ENCODE data around the gene TPSAB1.

The TPSAB1 gene

GRCh38 chr16:1275791-1276579 lies 35.5 kb downstream of the TPSAB1 start:
- Mint-ChIP-seq H3K27me3 (peaks cover 12% of the 10 kb centered on the region), H3K4me1 (ENCODE audit: low read depth) (no peaks in the 10 kb centered on the region), H3K4me3 (no peak overlapping the region), H3K9me3 (no peaks in the 10 kb centered on the region), H3K27ac (no peak overlapping the region), H3K36me3 (ENCODE audit: low read depth) (no peaks in the 10 kb centered on the region)

DNA sequence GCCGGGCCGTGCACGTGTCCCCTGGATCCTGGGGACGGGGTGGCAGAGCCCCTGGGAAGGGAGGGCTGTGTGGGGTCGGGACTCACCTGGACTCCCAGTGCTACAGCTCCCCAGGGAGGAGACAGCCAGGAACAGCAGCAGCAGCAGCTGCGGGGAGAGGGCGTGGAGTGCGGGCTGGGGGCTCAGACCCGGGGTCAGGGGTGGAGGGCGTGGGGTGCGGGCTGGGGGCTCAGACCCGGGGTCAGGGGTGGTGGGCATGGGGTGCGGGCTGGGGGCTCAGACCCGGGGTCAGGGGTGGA lies 36.0 kb downstream of the TPSAB1 start:
- Mint-ChIP-seq H3K27me3 (peaks cover 12% of the 10 kb centered on the region), H3K9me3 (no peaks in the 10 kb centered on the region), H3K27ac (no peak overlapping the region), H3K4me3 (no peak overlapping the region), H3K4me1 (ENCODE audit: low read depth) (no peaks in the 10 kb centered on the region), H3K36me3 (ENCODE audit: low read depth) (no peaks in the 10 kb centered on the region)

DNA sequence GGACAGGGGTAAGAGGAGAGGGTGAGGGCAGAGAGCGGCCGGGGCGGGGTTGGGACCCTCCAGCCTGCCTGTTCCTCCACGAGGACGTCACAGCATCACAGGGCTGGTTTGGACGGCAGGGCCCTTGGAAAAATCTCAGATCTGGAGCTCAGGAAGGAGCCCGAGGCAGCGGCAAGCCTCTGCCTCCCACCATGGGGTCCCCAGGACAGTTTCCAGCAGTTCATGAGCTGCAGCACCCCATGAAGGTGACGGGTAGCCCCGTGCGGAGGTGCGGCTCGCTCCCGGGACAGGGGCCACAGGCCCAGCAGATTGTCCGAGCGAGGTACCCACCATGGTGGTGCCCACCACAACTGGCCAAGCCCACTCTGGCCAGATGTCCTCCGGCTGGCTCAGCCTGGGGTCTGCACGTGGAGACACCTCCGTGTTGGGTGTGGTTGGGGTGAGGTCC lies 36.7 kb downstream of the TPSAB1 start:
- Mint-ChIP-seq H3K9me3 (no peaks in the 10 kb centered on the region), H3K27ac (no peak overlapping the region), H3K4me1 (ENCODE audit: low read depth) (no peaks in the 10 kb centered on the region), H3K27me3 (peaks cover 12% of the 10 kb centered on the region), H3K36me3 (ENCODE audit: low read depth) (no peaks in the 10 kb centered on the region), H3K4me3 (no peak overlapping the region)

DNA sequence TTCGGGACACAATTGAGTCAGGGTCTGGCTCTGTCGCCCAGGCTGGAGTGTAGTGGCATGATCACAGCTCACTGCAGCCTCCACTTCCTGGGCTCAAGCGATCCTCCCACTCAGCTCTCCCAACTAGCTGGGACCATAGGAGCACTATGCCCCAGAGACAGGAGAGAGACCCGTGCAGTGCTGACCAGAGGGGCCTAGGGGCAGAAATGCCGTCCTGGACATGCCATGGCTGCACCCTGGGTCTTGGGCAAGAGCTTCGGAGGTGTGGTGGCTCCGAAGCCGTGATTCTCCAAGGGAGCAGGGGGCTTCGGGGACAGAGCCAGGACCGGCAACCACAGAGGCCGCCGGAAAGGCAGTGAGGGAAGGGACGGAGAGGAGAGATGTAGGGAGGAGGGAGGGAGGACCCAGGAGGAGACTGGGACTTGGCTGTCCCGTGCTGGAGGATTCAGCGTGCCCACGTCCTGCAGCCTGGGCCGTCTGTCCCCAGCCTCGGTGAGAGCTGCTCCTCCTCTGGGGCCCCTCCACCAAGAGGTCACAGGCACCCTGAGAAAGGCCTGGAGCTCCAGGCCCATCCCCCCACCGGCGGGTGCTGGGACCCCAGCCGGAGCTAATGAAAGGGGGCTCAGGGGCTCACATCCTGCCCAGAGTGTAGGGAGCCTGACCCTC lies 37.2 kb downstream of the TPSAB1 start:
- no peak overlapping the region for H3K27ac Mint-ChIP-seq
- no peaks in the 10 kb centered on the region for H3K4me1 Mint-ChIP-seq (ENCODE audit: low read depth)
- H3K36me3 Mint-ChIP-seq (ENCODE audit: low read depth) = no peaks in the 10 kb centered on the region
- H3K27me3 Mint-ChIP-seq = peaks cover 12% of the 10 kb centered on the region
- no peak overlapping the region for H3K4me3 Mint-ChIP-seq
- no peaks in the 10 kb centered on the region for H3K9me3 Mint-ChIP-seq

- Mint-ChIP-seq H3K9me3 (no peaks in the 10 kb centered on the region), H3K27me3 (peaks cover 7% of the 10 kb centered on the region), H3K36me3 (ENCODE audit: low read depth) (no peaks in the 10 kb centered on the region), H3K27ac (no peak overlapping the region), H3K4me1 (ENCODE audit: low read depth) (no peaks in the 10 kb centered on the region), H3K4me3 (no peak overlapping the region)
Measured at GRCh38 chr16:1278477-1278876, 38.0 kb downstream of the TPSAB1 start.

DNA sequence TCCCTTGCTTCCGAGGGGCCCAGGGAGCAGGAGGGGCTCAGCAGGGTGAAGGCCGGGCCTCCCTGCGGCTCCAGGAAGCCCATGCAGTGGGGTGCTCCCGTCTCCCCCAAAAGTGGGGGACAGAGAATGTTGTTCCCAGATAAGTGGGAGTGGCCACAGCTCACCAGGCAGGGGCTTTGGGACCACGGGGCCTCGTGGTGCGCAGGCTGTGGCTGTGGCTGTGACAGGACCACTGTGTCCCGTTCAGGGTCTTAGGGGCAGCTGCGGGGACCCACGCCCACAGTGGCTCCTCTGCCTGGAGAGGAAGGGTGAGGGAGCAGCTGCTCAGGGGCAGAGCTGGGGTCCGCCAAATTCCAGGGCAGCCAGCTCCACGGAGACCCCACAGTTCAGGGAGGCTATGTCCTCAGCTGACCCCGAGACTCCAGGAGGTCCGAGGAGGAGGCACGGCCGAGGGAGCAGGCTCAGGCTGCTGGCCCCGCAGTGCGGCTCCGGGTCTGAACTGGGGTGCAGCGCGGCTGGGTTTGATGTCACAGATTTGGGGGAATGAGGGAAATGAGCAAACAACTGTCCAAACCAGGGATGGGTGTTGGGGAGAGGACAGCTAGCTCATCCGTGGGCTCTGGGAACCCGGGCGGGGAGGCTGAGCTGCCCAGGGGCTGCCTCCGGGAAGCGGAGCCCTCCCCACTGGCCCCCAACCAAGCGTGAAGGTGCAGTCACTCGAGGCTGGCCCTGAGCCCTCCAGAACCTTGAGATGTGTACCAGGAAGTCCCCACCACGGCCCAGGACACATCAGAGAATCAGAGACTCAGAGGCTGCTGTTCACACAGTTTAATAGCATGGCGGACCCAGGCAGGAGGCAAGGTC lies 38.8 kb downstream of the TPSAB1 start:
- H3K27me3 Mint-ChIP-seq = peaks cover 7% of the 10 kb centered on the region
- H3K27ac Mint-ChIP-seq = no peak overlapping the region
- H3K36me3 Mint-ChIP-seq (ENCODE audit: low read depth) = no peaks in the 10 kb centered on the region
- H3K4me3 Mint-ChIP-seq = no peak overlapping the region
- no peaks in the 10 kb centered on the region for H3K4me1 Mint-ChIP-seq (ENCODE audit: low read depth)
- H3K9me3 Mint-ChIP-seq = no peaks in the 10 kb centered on the region

- no peaks in the 10 kb centered on the region for H3K9me3 Mint-ChIP-seq
- no peaks in the 10 kb centered on the region for H3K4me1 Mint-ChIP-seq (ENCODE audit: low read depth)
- no peak overlapping the region for H3K4me3 Mint-ChIP-seq
- H3K27ac Mint-ChIP-seq = no peak overlapping the region
- H3K36me3 Mint-ChIP-seq (ENCODE audit: low read depth) = no peaks in the 10 kb centered on the region
- H3K27me3 Mint-ChIP-seq = peaks cover 7% of the 10 kb centered on the region
Measured at GRCh38 chr16:1279945-1280589, 39.6 kb downstream of the TPSAB1 start.

DNA sequence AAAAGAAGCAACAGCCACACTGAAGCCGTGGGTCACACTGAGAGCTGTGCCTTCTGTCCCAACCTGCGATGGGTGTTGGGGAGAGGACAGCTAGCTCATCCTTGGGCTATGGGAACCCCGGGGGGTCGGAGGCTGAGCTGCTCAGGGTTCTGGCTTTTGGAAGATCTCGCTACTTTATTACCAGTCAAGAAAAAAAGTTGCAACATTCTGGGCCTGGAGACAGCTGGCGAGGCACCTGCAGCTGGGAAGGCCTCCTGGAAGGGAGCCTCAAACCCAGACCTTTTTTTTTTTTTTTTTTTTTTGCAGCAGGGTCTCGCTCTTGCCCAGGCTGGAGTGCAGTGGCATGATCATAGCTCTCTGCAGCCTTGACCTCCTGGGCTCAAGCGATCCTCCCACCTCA lies 40.3 kb downstream of the TPSAB1 start:
- H3K9me3 Mint-ChIP-seq = no peaks in the 10 kb centered on the region
- H3K36me3 Mint-ChIP-seq (ENCODE audit: low read depth) = no peaks in the 10 kb centered on the region
- H3K4me1 Mint-ChIP-seq (ENCODE audit: low read depth) = no peaks in the 10 kb centered on the region
- no peak overlapping the region for H3K27ac Mint-ChIP-seq
- H3K4me3 Mint-ChIP-seq = no peak overlapping the region
- H3K27me3 Mint-ChIP-seq = peaks cover 2% of the 10 kb centered on the region

- Mint-ChIP-seq H3K36me3 (ENCODE audit: low read depth) (no peaks in the 10 kb centered on the region), H3K4me1 (ENCODE audit: low read depth) (no peaks in the 10 kb centered on the region), H3K9me3 (no peaks in the 10 kb centered on the region), H3K27ac (no peak overlapping the region), H3K4me3 (no peak overlapping the region), H3K27me3 (no peaks in the 10 kb centered on the region)
Measured at GRCh38 chr16:1281517-1281916, 41.0 kb downstream of the TPSAB1 start.

- no peaks in the 10 kb centered on the region for H3K9me3 Mint-ChIP-seq
- H3K27me3 Mint-ChIP-seq = no peaks in the 10 kb centered on the region
- H3K4me3 Mint-ChIP-seq = no peak overlapping the region
- H3K36me3 Mint-ChIP-seq (ENCODE audit: low read depth) = no peaks in the 10 kb centered on the region
- H3K27ac Mint-ChIP-seq = no peak overlapping the region
- H3K4me1 Mint-ChIP-seq (ENCODE audit: low read depth) = no peaks in the 10 kb centered on the region
Measured at GRCh38 chr16:1282324-1282973, 41.9 kb downstream of the TPSAB1 start.

GRCh38 chr16:1283296-1283695 lies 42.8 kb downstream of the TPSAB1 start:
- Mint-ChIP-seq H3K4me1 (ENCODE audit: low read depth) (no peaks in the 10 kb centered on the region), H3K36me3 (ENCODE audit: low read depth) (no peaks in the 10 kb centered on the region), H3K9me3 (no peaks in the 10 kb centered on the region), H3K27me3 (no peaks in the 10 kb centered on the region), H3K27ac (no peak overlapping the region), H3K4me3 (no peak overlapping the region)

GRCh38 chr16:1283996-1284616 lies 43.6 kb downstream of the TPSAB1 start:
- Mint-ChIP-seq H3K4me3 (no peak overlapping the region), H3K27ac (no peak overlapping the region), H3K27me3 (peaks cover 2% of the 10 kb centered on the region), H3K4me1 (ENCODE audit: low read depth) (no peaks in the 10 kb centered on the region), H3K36me3 (ENCODE audit: low read depth) (no peaks in the 10 kb centered on the region), H3K9me3 (no peaks in the 10 kb centered on the region)

- Mint-ChIP-seq H3K4me3 (no peak overlapping the region), H3K9me3 (no peaks in the 10 kb centered on the region), H3K4me1 (ENCODE audit: low read depth) (no peaks in the 10 kb centered on the region), H3K27me3 (peaks cover 16% of the 10 kb centered on the region), H3K36me3 (ENCODE audit: low read depth) (no peaks in the 10 kb centered on the region), H3K27ac (no peak overlapping the region)
Measured at GRCh38 chr16:1285669-1286512, 45.4 kb downstream of the TPSAB1 start.
